Activated effector memory CD4-positive, alpha-beta T cell treated with Interleukin-2 at 50 U/mL for 16 hours (primary cell): Measurements from ENCODE around the gene FBLN2.
"Not testable (repeated sequence)": the region's sequence is repeated elsewhere in the genome, so short reads cannot be mapped to it uniquely, and the experiment has no call there.

Experiments
- DNase-seq: peaks from one replicate; pipeline ENCODE4 v3.0.0-alpha.2; 2020

FBLN2 gene

DNA sequence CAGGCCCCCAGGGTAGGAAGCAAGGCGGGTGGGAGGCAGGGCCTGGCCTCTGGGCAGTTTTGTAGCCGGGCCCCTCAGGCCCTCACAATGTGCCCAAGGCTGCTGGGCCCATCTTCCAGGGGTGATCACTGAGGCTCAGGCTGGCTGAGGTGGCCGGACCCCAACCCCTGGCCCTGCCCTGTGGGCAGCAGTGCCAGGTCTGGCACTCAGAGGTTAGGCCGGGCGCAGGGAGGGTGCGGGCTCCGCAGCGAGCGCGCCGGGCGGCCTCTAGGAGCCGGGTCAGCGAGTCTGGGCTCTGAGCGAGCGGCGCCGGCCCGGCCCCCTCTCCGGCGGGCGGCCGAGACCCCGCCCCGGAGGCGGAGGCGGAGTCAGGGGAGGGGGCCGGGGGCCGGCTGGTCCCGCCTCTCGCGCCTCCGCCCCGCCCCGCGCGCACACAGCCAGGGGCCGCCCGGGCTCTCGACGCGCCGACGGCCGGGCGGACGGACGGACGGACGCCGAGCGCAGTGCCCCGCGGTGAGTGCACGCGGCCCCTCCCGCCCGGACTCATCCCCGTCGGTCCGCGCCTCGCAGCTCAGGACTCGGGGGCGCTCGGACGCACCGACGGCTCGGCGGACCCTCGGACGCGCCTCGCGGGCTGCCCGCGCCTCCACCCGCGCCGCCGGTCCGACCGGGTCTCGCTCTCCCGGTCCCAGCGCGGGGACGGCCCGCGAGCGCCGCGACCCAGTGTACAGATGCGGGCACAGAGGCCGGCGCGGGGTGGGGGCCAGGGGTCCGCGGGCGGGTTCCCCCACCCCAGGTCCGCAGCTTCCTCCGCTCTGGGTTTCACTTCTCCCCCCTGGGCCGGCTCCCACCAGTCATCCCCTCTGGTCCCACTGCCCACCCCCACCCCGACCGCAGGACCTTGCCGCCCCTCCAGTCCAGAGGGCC lies at the start of gene FBLN2:
FBLN2 (plus strand) TSS at position 430 of the 927 bp plus-strand sequence. CDS start 21,231 bp downstream, outside the sequence.
- DNase-seq, result no peak

DNA sequence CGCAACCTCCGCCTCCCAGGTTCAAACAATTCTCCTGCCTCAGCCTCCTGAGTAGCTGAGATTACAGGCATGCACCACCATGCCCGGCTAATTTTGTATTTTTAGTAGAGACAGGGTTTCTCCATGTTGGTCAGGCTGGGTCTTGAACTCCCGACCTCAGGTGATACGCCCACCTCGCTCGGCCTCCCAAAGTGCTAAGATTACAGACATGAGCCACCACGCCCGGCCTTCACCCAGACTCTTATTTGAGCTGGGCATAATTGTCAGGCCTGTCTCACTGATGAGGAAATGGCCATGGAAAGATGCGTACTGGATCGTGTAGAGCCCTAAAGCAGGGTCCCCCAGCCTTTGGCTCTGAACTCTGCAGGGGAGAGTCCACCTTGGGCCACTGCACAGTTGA lies 49.7 kb upstream of the FBLN2 start:
- DNase-seq, result not testable (repeated sequence)

DNA sequence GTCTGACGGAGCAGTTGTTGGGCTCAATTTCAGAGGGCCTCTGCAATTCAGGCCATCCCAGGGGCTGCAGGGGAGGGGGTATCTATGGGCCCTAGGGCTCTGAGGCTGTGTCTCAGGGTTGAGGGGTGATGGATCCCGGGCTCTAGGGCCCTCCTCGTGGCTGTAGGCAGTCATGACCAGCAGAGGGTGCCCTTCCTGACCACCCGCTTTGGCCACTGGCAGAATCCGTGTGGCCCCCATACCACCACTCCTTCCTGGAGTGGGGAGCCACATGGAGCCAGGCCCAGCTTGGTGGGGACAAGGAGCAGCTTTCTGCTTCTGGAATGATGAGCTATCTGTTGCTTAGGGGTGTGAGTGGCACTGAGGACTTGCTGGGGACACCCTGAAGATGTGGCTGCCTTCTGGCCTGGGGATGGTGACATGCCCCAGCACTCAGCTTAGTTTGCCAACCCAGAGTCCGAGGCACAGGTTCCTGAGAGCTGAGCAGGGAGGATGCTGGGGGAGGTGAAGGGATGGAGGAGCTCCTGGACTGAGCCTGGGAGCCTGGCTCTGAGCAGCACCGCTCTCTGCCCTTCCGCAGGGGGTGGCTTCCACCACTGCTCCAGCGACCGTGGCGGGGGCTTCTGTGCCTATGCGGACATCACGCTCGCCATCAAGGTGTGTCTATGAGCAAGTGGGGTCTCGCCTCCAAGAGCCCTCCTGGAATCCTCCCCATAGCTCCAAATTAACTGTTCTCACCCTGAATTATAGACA lies 48.6 kb upstream of the FBLN2 start:
- no peak for DNase-seq

DNA sequence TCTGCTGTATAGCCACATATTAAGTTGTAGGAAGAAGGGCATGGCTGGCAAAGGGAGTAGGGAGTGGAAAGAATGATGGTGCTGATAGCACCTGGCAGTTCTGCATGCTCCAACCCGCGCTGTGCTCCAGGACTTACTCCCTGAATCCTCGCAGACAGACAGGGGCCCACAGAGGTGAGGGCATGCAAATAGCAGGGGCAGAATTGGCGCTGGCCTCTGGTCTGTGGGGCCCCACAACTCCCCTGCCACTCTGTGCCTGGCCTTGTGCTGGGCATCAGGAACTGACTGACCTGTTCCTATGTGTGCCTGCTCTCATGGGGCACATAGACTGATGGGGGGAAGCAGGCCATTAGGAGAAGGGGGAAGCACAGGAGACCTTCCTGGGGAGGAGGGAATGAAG lies 47.9 kb upstream of the FBLN2 start:
- DNase-seq, result no peak

DNA sequence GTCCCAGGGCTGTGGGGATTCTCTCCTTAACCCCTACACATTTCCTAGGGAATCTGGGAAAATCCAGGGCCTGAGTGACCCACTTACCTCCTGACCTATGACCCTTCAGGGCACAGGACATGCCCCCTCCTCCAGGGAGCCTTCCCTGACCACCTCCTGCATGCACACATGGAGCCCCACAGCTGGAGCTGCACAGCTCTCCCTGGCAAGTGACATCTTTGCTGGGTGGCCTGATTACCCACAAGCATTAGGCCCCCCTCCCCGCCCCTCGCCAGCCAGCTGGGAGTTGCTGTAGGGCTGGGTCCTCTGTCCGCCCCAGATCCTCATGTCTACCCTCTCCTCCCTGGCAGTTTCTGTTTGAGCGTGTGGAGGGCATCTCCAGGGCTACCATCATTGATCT lies 47.4 kb upstream of the FBLN2 start:
- DNase-seq, result no peak

DNA sequence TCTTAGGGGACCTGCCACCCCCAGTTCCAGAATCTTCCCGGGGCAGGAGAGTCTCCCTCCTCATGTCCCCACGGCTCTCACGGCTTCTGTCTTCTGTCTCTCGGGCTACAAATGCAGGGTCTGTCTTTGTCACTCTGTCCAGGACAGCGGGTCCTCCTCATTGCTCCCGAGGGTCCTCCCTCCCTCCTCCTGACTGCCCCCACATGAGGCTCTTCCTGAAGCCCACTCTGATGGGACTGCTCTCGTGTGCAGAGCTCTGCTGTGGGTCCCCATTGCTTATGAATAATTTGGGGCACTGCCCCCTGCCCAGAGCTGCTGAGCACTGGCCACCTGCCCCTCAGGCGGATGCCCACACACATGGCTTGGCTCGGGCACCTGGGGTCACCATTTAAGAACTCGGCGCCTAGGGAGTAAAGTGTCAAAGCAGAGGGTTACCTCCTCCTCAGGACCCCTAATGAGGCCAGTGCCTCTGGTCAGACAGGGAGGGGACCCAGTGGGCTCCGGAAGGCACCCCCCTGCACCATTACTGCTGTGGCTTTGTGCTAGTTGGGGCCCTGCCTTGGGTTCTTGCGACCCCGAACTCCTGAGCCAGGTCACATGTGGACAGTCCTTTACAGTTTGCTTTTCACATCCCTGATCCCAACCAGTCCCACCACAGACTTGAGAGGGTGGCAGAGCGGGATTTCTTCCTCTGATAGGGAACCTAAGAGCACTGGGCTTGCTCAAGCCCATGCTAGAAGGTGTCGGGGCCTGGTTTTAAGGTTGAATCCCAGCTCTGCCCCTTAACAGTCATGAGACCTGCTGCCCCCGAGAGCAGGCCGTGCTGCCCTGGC lies 46.8 kb upstream of the FBLN2 start:
- DNase-seq, result no peak

DNA sequence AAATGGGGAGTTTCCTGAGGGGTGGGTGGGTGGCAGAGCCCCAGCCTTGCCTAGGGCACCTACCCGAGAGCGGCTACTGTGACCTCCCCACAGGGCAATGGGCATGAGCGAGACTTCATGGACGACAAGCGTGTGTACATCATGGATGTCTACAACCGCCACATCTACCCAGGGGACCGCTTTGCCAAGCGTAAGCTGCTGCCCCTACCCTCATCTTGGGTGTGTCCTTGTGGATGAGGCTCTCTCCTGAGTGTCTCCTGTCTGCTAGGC lies 46.2 kb upstream of the FBLN2 start:
- no peak for DNase-seq

DNA sequence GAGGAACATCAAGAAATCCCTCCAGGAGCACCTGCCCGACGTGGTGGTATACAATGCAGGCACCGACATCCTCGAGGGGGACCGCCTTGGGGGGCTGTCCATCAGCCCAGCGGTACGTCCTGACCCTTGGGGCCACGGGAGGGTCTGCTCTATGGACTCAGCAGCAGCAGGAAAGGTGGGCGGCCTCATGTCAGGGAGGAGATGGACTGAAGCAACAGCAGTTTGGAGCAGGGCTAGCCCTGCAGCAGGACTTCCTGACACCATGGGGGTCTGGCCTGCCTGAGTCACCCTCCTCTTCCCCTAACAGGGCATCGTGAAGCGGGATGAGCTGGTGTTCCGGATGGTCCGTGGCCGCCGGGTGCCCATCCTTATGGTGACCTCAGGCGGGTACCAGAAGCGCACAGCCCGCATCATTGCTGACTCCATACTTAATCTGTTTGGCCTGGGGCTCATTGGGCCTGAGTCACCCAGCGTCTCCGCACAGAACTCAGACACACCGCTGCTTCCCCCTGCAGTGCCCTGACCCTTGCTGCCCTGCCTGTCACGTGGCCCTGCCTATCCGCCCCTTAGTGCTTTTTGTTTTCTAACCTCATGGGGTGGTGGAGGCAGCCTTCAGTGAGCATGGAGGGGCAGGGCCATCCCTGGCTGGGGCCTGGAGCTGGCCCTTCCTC lies 44.6 kb upstream of the FBLN2 start:
- no peak for DNase-seq

DNA sequence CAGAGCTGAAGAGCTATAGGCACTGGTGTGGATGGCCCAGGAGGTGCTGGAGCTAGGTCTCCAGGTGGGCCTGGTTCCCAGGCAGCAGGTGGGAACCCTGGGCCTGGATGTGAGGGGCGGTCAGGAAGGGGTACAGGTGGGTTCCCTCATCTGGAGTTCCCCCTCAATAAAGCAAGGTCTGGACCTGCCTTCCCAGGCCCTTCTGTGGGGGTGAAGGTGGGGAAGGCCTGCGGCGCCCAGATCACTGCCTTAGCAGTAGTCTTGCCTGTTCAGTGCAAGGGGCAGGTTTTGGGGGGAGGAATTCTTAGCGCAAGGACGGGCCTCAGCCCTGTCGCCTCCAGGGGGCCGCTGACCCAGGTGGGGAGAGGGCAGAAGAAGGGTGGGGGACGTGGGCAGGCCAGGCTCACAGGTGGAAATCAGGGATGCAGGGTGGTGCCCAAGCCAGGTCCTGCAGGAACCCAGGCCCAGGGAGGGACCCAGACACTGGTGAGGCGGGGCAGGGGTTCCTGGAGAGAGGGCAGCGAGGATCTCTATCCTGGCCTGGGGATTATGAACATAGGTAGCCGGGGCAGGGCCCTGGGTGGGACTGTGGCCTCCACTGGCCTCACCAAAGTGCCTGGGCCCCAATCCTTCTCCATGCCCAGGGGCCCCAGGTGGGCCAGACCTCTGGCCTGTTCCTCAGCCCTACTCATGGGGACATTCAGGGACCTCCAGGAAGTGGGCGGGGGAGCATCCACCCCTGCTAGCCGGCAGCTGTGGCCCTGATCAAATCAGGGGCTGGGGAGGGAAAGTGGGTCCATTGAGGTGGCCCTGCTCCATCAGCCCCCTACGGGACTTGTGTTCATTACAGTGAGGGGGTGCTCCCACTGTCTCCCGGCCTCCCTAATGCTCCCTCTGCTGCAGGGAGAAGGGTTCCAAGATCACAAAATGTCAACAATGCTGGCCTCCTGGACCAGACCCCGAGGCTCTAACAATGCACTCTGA lies 43.5 kb upstream of the FBLN2 start:
- DNase-seq, result no peak

DNA sequence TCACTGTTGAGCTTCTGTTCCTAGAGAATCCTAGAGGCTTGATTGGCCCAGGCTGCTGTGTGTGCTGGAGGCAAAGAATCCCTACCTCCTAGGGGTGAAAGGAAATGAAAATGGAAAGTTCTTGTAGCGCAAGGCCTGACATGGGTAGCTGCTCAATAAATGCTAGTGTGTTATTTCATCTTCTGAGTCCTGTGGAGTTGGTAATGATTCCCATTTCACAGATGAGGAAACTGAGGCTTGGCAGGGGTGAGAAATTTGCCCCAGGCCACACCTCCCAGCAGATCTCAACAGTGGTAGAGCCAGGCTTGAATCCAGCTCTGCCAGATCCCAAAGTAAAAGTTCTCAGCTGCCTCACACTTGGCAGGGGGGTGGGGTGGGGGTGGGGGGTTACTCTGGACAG lies 42.7 kb upstream of the FBLN2 start:
- DNase-seq, result no peak

DNA sequence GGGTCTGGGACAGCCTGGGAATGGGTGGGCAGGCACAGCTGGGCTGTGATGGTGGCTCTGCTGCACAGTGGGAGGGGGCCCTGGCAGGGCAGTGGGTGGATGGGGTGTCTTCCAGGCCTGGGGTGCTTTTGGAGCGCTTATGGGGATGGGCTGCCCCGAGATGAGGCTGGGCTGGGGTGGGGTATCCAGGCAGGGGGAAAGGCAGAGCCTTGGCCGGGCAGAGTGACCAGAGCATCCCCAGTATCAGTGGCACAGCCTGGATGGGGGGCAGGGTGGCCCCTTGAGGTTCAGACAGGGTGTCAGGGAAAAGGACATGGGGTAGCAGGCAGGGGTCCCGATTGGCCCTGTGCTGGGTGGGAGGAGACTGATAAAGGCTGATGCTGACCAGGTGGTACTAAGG lies 42.2 kb upstream of the FBLN2 start:
- no peak for DNase-seq

DNA sequence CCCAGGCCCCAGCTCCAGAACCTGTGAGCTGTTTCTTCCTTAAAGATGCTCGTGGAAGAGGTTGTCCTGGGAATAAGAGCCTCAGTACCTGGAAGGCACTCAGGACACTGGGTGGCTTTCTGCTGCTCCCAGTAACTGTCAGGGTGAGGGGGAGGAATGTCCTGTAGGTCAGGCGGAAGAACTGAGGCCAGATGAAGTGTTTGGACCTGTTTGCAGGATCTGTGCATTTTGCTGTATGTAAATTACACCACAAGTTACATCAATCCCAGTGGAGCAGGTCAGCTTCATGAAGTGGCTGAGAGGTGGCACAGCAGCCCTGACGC lies 41.7 kb upstream of the FBLN2 start:
- DNase-seq, result no peak

DNA sequence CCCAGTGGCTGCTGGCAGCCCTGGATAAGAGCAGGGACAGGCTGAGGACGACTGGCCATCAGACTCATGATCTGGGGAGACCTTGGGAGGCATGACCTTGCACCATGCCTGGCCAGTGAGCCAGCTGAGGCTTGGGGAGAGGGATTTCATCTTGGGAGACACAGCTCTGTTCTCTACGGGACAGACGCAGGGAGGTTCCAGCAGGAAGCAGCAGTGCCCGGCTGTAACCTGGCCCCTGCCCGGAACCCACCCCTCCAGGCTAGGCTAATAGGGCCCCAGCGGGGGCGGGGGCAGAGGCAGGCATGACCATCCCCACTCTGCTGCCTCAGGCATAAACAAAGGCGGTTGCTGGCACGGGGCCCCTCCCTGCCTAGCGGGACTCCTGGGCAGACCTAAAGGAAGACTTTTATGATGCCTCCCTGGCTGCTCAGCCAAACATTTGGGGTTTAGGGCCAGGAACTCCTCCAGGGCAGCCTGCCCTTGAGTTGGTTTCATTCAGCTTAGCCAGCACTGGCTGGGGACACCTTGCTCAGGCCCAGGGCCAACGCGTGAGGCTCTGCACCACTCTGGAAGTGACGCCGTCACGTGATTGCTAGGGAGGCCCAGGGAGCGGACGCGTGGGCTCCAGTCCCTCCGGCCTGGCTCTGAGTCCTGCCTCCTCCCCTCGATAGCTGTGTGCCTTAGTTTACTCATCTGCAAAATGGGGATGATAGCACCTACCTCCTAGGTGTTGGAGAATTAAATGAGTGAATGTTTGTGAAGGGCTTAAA lies 41.2 kb upstream of the FBLN2 start:
- DNase-seq, result no peak

DNA sequence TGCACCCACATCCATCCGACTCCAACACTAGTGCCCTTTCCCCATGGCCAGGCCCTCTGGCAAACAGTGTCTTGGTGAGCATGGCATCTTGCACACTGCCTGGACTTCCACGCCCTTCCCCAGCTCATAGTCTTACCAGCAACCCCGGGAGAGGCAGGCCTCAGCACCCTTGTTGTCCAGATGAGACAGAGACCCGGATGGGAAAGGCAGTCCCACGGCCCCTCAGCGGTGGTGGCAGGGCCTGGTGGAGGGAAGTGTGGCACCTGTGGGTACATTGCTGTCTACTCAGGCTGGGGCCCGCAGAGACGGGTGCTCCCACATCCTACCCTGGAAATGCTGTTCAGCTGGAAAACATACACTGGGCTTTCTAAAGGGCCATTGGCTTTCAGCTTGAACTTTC lies 40.4 kb upstream of the FBLN2 start:
- DNase-seq, result no peak

DNA sequence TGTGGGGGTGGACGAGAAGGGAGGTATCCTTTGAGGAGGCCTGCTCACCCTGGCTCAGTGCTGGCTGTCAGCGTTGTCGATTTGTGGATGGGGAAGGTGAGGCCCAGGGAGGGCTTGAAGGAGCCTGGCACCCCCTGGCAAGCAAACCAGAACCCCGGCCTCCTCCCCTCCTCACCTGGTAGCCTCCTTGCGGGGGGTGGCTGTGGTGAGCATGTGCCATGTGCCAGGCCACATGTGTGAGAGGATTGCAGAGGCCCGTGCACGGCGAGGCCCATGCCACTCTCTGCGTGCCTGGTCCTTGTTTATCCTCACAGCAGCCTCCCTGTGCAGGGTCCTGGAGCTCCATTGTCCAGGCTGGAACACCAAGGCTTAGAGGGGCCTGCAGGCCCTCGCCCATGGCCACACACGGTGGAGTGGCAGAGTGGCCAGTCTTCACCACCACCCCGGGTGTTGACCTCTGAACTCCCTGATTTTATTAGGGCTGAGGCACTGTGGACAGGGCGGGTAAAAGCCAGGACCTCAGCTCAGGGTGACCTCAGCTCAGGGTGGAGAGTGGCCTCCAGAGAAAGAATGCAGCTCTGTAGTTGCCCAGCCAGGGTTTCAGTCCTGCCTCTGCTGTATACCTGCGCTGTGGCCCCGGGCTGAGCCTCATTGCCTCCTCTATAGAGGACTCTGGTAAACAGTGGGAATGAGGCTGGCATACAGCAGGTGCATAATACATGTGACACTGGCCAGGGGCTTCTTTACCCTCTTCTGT lies 39.7 kb upstream of the FBLN2 start:
- no peak for DNase-seq

DNA sequence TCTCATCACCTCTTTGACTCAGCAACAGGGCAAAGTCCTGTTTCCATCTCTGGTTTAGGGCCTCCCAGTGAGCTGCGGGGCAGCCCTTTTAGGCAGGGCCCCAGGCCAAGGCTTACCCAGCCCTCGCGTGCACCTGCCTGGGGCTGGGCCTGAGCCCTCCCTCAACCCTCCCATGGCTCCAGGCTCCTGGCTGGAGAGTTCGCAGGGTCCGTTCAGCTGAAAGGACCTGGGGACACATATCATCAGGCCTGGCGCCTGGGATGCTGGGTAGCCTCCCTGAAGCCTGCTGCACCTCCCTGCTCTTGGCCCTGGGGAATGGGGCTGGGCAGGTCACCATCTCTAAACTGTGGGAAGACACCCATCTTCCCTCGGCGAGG lies 39.1 kb upstream of the FBLN2 start:
- DNase-seq, result no peak

DNA sequence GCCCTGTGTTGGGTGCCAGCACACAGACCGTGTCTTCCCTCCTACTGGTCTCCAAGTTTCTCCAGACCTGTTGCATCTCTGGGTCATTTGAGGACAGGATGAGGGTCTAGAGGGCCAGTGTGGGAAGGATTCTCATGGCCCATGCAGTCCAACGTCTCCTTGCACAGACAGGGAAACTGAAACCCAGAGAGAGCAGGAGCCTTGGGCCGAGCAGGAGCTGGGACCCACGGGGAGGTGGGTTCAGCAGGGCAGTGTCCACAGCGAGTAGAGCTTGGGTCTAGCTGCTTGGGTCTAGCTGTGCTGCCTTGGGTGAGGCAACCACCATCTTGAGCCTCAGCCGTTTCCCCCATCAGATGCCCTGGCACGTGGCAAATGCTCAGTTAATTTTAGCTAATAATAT lies 36.5 kb upstream of the FBLN2 start:
- no peak for DNase-seq

DNA sequence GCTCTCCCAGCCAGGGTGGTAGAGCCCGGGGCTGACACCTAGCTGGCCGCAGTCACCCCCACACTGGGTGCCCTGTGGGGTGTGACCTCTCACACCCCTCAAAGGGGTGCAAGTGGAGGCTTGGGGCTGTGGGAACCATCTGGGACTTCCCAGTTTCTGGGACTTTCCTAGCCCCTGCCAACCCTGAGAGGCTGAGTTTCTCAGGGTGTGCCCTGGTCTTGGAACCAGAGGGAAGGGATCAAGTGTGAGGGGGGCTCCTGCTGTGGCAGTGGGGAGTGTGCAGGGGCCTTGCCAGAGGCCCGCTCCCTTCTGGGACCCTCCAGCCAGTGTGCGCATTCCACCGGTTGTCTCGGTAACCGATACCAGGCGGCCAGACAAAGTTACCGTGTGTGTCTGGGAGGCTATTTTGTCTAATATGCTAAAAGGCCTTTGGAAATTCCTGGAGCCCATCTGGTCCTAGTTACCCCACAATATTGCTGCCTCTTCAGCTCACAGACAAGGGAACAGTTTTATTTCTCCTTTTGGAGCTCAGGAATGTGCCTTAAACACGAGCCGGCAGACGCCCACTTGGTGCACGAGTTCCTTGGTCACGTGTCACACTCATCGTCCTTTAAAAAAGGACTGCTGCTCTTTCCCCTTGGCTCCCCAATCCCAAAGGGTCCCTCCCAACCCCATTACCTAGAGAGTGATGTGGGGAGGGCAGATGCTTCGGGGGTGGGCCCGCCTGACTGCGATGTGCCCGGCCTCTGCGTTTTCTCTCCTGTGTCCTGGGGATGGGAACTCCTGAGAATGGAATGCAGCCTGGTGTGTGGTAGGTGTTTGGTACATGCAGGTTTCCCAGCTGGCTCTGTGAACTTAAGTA lies 35.6 kb upstream of the FBLN2 start:
- no peak for DNase-seq

DNA sequence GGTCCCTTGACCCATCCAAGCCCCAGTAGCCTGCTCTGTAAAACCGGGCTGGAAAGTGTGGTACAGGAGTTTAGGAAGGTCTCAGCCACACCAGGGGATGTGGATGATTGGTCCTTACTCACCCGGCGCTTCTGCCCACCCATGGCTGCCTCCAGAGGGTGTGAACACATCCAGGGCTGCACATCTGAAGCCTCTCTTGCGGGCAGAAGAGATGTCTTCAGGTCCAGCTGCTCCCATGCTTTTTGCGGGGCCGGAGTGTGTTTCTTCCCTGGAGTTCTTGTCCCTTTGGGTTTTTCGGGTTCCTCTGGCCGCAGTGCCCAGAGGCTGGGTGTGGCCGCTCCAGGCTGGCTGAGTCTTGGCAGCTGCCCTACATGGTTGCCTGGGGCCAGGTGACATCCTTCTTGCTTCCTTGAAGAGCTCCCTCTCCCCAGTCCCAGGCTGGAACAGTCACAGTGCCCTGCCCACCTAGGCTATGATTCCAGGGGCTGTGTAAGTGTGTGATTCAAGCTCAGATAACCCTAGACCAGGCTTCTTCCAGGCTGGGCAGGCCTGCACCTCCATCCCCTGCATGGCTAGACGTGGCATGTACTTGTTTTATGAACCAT lies 34.9 kb upstream of the FBLN2 start:
- no peak for DNase-seq
